ENCODE measurements around the gene MPP2.

MPP2 gene

DNA sequence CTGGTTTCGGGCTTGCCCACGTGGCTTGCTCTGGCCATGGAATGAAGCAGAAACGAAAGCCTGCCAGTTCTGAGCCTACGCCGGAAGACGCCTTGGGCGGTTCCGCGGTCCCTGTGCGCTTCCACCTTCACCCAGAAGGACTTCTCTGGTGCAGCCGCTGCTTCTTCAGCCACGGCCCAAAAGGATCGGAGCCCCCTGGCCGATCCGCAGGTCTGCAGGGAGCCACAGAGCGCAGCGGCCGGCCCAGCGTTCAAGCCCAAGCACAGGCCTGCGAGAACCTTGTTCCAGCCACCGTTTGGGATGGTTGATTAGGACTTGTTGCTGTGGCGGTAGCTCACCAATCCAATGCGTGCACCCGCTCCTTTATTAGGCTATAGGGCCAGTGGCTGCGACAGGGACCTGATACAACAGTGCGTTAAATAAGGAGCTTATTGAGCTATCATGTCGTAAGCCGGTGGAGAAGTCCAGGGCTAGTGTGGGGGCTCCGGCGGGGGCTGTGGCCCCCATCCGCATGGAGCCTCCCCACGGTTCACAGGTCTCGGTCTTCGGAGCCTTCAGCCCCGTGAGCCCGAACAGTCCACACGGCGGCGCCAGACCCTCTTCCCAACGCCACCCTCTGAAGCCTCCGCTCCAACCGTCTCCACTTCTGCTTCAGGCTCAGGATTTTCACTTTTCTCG is 10.2 kb upstream of the MPP2 start:
- peak; percentile 26 to 42 for DNase-seq
- TF ChIP-seq GATA1 (IDR thresholded peaks at IDR 0.05; ENCODE audit: low read depth, low read length) (no peak), POLR2A (IDR thresholded peaks at IDR 0.05; ENCODE audit: low read length) (no peak)

DNA sequence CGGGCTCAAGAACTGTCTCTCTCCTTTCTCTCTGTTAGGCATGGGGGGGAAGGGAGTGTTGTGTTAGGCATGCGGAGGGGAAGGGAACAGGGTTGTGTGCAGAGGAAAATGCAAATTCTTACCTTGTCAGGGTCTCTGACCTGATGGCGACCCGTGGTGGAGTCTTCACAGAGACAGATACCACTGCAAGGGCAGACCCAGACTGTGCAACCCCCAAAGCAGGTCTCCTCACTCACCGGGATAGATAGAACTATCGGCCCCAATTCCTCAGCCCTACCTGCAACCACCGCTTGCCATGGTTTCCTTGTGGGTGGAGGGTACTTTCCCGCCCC is 9.6 kb upstream of the MPP2 start:
- TF ChIP-seq POLR2A (IDR thresholded peaks at IDR 0.05; ENCODE audit: low read length), result no peak
- TF ChIP-seq GATA1 (IDR thresholded peaks at IDR 0.05; ENCODE audit: low read depth, low read length), result no peak
- no peak for DNase-seq

GRCh38 chr17:43916385-43916784 is 9.0 kb upstream of the MPP2 start:
- no peak for DNase-seq
- no peak for TF ChIP-seq GATA1 (IDR thresholded peaks at IDR 0.05; ENCODE audit: low read depth, low read length)
- TF ChIP-seq POLR2A (IDR thresholded peaks at IDR 0.05; ENCODE audit: low read length), result no peak

DNA sequence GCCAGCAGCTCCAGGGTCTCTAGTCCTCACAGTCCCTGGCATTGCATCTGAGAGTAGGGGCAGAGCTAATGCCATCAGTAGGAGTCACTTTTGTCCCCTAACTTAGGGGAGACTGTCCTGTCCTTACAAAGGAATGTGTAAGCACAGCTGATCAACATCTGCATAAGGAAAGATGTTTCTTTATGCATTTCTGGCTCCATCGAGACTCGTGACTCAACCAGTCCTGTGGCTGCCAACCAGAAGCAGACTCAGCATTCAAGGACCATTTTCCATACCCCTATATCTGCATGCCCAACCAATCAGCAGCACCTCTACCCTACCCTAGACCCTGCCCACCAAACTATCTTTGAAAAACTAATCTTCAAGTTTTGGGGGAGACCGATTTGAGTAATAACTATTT is 8.2 kb upstream of the MPP2 start:
- no peak for DNase-seq
- no peak for TF ChIP-seq GATA1 (IDR thresholded peaks at IDR 0.05; ENCODE audit: low read depth, low read length)
- TF ChIP-seq POLR2A (IDR thresholded peaks at IDR 0.05; ENCODE audit: low read length), result no peak

GRCh38 chr17:43914451-43914850 is 7.1 kb upstream of the MPP2 start:
- DNase-seq, result no peak
- no peak for TF ChIP-seq POLR2A (IDR thresholded peaks at IDR 0.05; ENCODE audit: low read length)
- TF ChIP-seq GATA1 (IDR thresholded peaks at IDR 0.05; ENCODE audit: low read depth, low read length), result no peak

DNA sequence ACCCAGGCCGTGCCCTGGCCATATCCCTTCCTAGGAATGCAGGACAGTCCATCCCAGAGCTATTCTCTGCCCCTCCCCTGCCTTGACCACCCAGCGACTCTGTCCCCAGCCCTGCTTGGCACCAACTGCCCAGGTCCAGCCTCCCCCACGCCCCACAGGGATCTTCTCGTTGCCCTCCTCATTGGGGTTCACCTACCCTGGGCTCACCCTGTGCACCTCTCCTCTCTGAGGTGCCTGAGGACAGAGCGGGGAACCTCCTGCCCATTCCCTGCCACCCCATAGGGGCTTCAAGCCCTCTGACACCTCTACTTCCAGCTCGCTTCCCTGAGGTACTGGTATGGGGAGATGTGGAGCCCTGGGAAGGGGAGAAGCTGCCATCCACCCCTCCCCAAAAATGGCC is 6.2 kb upstream of the MPP2 start:
- no peak for TF ChIP-seq POLR2A (IDR thresholded peaks at IDR 0.05; ENCODE audit: low read length)
- no peak for TF ChIP-seq GATA1 (IDR thresholded peaks at IDR 0.05; ENCODE audit: low read depth, low read length)
- no peak for DNase-seq

DNA sequence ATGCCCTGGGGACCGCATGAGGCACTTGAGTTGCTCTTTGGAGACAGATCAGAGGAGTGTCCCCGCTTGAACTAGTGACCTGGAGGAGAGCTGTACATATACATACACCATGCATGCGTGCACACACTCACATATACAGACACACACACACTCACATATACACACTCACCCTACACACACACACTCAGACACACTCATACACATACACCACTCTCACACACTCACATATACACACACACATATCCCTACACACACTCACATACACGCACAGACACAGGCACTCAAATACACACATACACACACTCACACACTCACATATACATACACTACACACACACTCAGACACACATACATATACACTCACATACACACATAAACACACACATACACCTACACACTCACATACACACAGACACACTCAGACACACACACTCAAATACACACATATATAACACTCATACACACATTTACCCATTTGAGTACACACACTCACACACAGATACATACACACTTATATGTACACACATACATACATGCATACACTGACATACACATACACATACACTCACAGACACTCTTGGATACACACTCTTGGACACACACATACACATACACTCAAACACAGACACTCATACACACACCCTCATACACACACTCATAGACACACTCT is 5.4 kb upstream of the MPP2 start:
- DNase-seq, result no peak

GRCh38 chr17:43911904-43912303 is 4.6 kb upstream of the MPP2 start:
- no peak for DNase-seq
- TF ChIP-seq GATA1 (IDR thresholded peaks at IDR 0.05; ENCODE audit: low read depth, low read length) (no peak), POLR2A (IDR thresholded peaks at IDR 0.05; ENCODE audit: low read length) (no peak)

More for the DNA sequence above, 5.4 kb upstream of the MPP2 start:
- TF ChIP-seq POLR2A (IDR thresholded peaks at IDR 0.05; ENCODE audit: low read length) (no peak), GATA1 (IDR thresholded peaks at IDR 0.05; ENCODE audit: low read depth, low read length) (no peak)

DNA sequence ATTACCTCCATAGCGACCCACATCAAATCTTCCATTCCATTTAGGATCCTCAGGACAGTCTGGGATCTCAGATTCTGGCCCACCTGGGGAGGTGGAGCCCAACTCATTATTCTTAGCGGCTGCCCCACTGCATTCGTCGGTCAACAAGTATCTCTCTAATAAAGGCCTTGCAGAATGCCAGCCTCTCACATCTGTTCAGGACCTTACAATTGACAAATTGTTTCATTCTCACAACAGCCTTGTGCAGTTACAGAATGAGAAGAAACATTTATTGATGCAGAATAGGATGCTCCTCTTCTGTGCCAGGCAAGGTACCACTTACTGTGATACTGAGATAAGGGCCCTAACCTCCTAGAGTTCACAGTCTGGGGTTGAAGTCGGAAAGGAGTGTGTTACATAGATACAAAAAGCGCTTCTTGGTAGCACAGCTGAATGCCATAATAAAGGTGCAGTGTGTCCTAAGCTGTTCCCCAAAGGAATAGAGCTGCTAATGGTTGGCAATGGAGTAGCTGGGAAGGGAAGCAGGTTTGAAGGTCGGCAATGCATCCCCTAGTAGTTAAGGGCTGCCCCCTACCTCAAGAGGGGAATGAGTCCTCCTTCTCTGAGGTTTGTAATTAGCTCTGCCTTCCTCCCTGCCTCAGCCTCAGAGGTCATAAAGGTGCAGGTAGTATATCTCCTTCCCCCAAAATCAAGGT is 2.3 kb upstream of the MPP2 start:
- no peak for TF ChIP-seq POLR2A (IDR thresholded peaks at IDR 0.05; ENCODE audit: low read length)
- no peak for TF ChIP-seq GATA1 (IDR thresholded peaks at IDR 0.05; ENCODE audit: low read depth, low read length)
- no peak for DNase-seq

GRCh38 chr17:43907998-43908721 is 824 bp upstream of the MPP2 start:
- TF ChIP-seq GATA1 (IDR thresholded peaks at IDR 0.05; ENCODE audit: low read depth, low read length) (no peak), POLR2A (IDR thresholded peaks at IDR 0.05; ENCODE audit: low read length) (no peak)
- peak; percentile 42 to 55 for DNase-seq

DNA sequence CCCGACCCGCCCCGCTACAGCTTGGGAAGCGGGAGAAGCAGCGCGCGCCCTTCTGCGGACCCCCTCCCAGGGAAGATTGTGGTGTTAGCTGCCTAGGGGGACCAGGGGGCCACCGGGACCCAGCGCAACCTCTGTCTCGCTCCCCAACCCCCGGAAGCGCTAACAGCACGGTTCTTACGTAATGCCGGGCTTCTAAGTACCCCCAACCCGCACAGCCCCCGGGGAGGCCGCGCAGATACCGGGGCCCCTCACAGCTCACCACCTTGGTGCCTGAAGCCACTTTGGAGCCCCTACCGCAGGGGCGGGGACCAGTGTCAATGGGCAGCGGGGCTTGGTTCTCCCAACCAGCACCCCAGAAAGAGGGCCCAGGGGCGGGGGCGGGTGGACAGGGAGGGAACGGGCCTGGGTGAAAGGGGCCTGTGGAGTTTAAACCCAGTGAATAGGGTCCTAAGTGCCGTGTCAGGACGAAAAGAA is 348 bp downstream of the MPP2 start:
- TF ChIP-seq GATA1 (IDR thresholded peaks at IDR 0.05; ENCODE audit: low read depth, low read length), result no peak
- TF ChIP-seq POLR2A (IDR thresholded peaks at IDR 0.05; ENCODE audit: low read length), result no peak
- no peak for DNase-seq

GRCh38 chr17:43905985-43906852 is 1.1 kb downstream of the MPP2 start:
- no peak for TF ChIP-seq GATA1 (IDR thresholded peaks at IDR 0.05; ENCODE audit: low read depth, low read length)
- TF ChIP-seq POLR2A (IDR thresholded peaks at IDR 0.05; ENCODE audit: low read length), result no peak
- DNase-seq, result no peak

- no peak for DNase-seq
- no peak for TF ChIP-seq POLR2A (IDR thresholded peaks at IDR 0.05; ENCODE audit: low read length)
These were observed 1.8 kb downstream of the MPP2 start for GRCh38 chr17:43905400-43905984.
